Measurements from ENCODE around the gene PTRHD1. TPM values are rescaled to one million over a fixed set of nuclear protein-coding genes. Genes with fewer than 3 reads are reported as not detected.

PTRHD1 gene
- total RNA-seq, 2 donors from 2014 or later = 37.2 to 38.2 TPM

DNA sequence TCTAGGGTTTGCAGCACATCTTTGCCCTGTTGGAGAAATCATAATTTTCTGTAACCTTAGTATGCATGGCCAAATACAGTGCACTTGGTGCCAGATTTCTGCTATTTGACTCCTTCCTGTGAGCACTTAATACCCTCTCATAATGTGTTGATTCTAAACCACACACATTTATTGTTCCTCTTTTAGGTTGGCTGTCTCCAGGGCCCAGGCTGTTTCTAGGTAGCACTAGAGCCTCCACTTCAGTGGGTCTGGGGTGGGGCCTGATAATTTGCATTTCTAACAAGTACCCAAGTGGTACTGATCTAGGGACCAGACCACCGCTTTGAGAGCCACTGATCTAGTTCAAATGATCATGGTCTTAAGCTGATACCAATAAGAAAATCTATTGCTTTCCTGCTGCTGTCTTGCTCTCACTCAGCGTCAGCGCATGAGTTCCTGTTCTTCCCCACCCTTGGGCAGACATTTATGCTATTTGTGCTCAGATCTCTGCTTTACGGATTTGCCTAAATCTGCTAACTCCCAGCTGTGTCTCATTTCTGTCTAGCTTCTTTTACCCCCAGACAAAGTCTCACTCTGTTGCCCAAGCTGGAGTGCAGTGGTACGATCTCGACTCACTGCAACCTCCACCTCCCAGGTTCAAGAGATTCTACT lies 7.4 kb downstream of the PTRHD1 start:
- Mint-ChIP-seq H3K27me3 (ENCODE audit: insufficient read depth) (peaks cover 2% of the 10 kb centered on the region), H3K9me3 (peaks cover 2% of the 10 kb centered on the region), H3K4me1 (peaks cover 9% of the 10 kb centered on the region), H3K4me3 (no peak overlapping the region), H3K36me3 (ENCODE audit: low read depth) (peaks cover 15% of the 10 kb centered on the region), H3K27ac (no peak overlapping the region)
- no peak overlapping the region for H3K27ac ChIP-seq (ENCODE audit: low read depth, low read length)
- H3K4me3 ChIP-seq (ENCODE audit: low read length) = no peak overlapping the region
- H3K27me3 ChIP-seq (ENCODE audit: control insufficient read depth, insufficient read depth, low read length, poor library complexity, severe bottlenecking) = no peaks in the 10 kb centered on the region
- H3K9me3 ChIP-seq (ENCODE audit: control insufficient read depth, low read length) = no peaks in the 10 kb centered on the region
- no peaks in the 10 kb centered on the region for H3K4me1 ChIP-seq (ENCODE audit: control insufficient read depth, insufficient read depth, low read length)
- WGBS, 2 experiments (ENCODE audit: insufficient coverage in 1 of 2, insufficient read length in 1 of 2) = 94 to 100% methylated on average over 4 to 6 of the region's 6 CpGs
- peaks cover 7% of the 10 kb centered on the region for H3K36me3 ChIP-seq (ENCODE audit: control insufficient read depth, insufficient read depth, low read length)
- no peak overlapping the region for H3K9ac ChIP-seq (ENCODE audit: extremely low read depth, low read length, poor library complexity, severe bottlenecking)
- TF ChIP-seq, protein P1, sequence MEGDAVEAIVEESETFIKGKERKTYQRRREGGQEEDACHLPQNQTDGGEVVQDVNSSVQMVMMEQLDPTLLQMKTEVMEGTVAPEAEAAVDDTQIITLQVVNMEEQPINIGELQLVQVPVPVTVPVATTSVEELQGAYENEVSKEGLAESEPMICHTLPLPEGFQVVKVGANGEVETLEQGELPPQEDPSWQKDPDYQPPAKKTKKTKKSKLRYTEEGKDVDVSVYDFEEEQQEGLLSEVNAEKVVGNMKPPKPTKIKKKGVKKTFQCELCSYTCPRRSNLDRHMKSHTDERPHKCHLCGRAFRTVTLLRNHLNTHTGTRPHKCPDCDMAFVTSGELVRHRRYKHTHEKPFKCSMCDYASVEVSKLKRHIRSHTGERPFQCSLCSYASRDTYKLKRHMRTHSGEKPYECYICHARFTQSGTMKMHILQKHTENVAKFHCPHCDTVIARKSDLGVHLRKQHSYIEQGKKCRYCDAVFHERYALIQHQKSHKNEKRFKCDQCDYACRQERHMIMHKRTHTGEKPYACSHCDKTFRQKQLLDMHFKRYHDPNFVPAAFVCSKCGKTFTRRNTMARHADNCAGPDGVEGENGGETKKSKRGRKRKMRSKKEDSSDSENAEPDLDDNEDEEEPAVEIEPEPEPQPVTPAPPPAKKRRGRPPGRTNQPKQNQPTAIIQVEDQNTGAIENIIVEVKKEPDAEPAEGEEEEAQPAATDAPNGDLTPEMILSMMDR (conservative IDR thresholded peaks at IDR 0.05) = no peak
- DNase-seq = no peak

DNA sequence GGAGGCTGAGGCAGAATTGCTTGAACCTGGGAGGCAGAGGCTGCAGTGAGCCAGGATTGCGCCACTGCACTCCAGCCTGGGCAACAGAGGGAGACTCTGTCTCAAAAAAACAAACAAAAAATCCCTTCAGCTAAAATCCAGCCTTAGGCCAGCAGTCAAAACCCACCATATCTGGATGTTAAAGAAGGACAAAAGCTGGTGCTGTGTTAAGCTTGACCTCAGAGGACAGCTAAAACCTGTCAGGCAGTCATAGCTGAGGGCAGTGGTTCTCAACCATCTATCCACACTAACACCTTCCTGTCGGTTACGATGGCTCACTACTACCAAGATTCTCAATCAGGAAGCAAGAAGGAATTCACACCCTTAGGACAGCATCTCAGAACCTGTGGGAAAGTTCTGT lies 9.6 kb downstream of the PTRHD1 start:
- H3K4me1 Mint-ChIP-seq = peaks cover 4% of the 10 kb centered on the region
- peaks cover 2% of the 10 kb centered on the region for H3K27me3 Mint-ChIP-seq (ENCODE audit: insufficient read depth)
- WGBS, 2 experiments (ENCODE audit: insufficient coverage in 1 of 2, insufficient read length in 1 of 2) = 89 to 100% methylated on average over 2 to 3 of the region's 3 CpGs
- Histone ChIP-seq H3K9ac (ENCODE audit: extremely low read depth, low read length, poor library complexity, severe bottlenecking) (no peak overlapping the region), H3K27me3 (ENCODE audit: control insufficient read depth, insufficient read depth, low read length, poor library complexity, severe bottlenecking) (no peaks in the 10 kb centered on the region), H3K4me3 (ENCODE audit: low read length) (no peak overlapping the region), H3K27ac (ENCODE audit: low read depth, low read length) (no peak overlapping the region), H3K36me3 (ENCODE audit: control insufficient read depth, insufficient read depth, low read length) (no peaks in the 10 kb centered on the region), H3K4me1 (ENCODE audit: control insufficient read depth, insufficient read depth, low read length) (no peaks in the 10 kb centered on the region), H3K9me3 (ENCODE audit: control insufficient read depth, low read length) (no peaks in the 10 kb centered on the region)
- TF ChIP-seq, protein P1 (conservative IDR thresholded peaks at IDR 0.05) = no peak
- H3K36me3 Mint-ChIP-seq (ENCODE audit: low read depth) = peaks cover 4% of the 10 kb centered on the region
- H3K9me3 Mint-ChIP-seq = peaks cover 2% of the 10 kb centered on the region
- H3K4me3 Mint-ChIP-seq = no peak overlapping the region
- DNase-seq = no peak
- H3K27ac Mint-ChIP-seq = no peak overlapping the region

DNA sequence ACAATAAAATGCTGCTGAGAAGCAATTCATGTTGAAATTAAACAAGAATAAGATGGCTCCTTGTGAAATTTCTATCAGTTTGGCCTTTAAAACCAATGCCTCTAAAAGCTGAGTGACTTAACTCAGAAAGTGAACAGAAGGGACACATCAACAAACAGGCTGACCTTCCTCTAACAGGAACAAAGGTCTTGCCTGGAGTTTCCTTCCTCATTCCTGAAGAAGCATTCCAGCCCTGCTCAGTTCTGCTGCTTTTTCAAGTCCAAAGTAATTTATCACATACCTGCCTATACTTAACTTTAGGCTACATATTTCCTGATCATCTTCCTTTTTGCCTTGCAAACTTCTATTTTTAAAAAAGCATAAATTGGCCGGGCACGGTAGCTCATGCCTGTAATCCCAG lies 14.1 kb downstream of the PTRHD1 start:
- Histone ChIP-seq H3K27me3 (ENCODE audit: control insufficient read depth, insufficient read depth, low read length, poor library complexity, severe bottlenecking) (no peaks in the 10 kb centered on the region), H3K36me3 (ENCODE audit: control insufficient read depth, insufficient read depth, low read length) (no peaks in the 10 kb centered on the region), H3K4me3 (ENCODE audit: low read length) (no peak overlapping the region), H3K4me1 (ENCODE audit: control insufficient read depth, insufficient read depth, low read length) (peaks cover 3% of the 10 kb centered on the region), H3K9me3 (ENCODE audit: control insufficient read depth, low read length) (no peaks in the 10 kb centered on the region), H3K9ac (ENCODE audit: extremely low read depth, low read length, poor library complexity, severe bottlenecking) (no peak overlapping the region), H3K27ac (ENCODE audit: low read depth, low read length) (no peak overlapping the region)
- Mint-ChIP-seq H3K36me3 (ENCODE audit: low read depth) (no peaks in the 10 kb centered on the region), H3K27me3 (ENCODE audit: insufficient read depth) (no peaks in the 10 kb centered on the region), H3K27ac (no peak overlapping the region), H3K9me3 (no peaks in the 10 kb centered on the region), H3K4me1 (peaks cover 5% of the 10 kb centered on the region), H3K4me3 (no peak overlapping the region)
- no peak for DNase-seq
- WGBS, 2 experiments (ENCODE audit: insufficient coverage in 1 of 2, insufficient read length in 1 of 2) = 94 to 95% methylated on average over 2 of the region's 2 CpGs
- TF ChIP-seq, protein P1 (conservative IDR thresholded peaks at IDR 0.05) = no peak
